HG03520 (cell line): ENCODE data around the gene SLC25A25.

Experiments
- ATAC-seq: cut with Tn5 transposase; IDR thresholded peaks from one replicate; pipeline ENCODE4 v1.9.1; 2021; ENCODE audit warnings: mild to moderate bottlenecking, moderate library complexity; ENCODE audit not compliant: unreplicated experiment

SLC25A25 gene

GRCh38 chr9:128096616-128097536 is 28.8 kb downstream of the SLC25A25 start:
- ATAC-seq = no peak

GRCh38 chr9:128097543-128098296 is 29.7 kb downstream of the SLC25A25 start:
- ATAC-seq = no peak

DNA sequence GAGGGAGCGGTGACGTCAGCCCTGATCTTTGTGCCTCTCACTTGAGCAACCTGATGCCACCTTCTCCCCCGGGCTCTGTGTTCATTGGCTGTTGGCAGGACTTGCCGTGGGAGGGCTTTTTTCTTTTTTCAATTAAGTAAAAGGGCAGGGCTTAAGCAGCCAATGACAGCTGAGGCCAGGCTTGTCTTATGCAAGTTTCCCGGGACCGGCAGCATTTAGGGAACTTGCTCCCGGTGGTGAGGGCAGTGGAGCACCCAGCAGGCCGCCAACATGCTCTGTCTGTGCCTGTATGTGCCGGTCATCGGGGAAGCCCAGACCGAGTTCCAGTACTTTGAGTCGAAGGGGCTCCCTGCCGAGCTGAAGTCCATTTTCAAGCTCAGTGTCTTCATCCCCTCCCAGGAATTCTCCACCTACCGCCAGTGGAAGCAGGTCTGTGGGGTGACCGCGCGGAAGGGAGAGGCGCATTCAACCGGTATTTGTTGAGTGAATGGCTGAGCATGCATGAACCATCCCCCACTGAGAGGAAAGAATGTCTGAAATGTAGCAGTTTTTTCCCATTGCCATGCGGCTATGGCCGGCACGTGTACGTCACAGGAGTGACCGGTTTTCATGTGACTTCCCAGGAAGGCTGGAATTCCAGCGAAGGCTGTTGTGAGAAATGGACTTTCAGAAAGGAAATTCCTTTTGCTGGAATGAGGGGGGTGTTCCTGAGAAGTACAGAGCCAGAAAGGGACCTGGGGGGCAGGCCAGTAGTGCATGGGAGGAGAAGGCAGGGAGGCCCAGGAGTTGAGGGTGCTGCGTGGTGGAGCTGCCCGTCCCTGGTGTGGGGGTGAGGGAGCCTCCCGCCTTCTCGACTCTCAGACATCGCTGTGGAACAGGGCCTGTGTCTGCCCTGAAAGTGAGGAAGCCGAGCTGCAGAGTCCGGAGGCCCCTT is 30.5 kb downstream of the SLC25A25 start:
- no peak for ATAC-seq

- ATAC-seq = no peak
Observed at GRCh38 chr9:128099231-128099931, 31.3 kb downstream of the SLC25A25 start.

DNA sequence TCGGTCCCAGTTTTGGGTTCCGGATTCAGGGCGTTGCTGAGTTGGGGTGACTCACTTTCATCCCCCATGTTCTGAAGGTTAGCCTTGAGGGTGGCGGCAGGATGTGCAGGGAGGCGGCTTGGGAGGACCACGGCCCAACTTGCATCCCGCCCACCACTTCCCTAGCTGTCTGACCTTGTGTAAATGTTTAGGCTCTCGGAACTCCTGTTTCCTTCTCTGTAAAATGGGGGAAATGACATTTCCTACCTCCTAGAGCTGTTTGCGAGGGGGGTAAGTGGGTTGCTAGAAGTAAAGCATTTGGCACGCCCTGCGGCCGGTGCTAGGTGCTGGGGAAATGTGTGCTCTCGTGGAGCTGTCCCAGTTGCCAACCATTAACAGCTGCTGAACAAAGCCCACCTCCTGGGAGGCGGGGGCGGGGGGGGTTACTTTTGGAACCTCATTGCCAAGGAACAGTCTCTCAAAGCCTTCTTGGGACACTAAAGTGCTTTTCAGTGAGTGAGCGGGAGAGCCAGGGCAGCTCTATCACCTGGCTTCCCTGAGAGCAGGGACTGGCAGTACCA is 32.0 kb downstream of the SLC25A25 start:
- no peak for ATAC-seq

DNA sequence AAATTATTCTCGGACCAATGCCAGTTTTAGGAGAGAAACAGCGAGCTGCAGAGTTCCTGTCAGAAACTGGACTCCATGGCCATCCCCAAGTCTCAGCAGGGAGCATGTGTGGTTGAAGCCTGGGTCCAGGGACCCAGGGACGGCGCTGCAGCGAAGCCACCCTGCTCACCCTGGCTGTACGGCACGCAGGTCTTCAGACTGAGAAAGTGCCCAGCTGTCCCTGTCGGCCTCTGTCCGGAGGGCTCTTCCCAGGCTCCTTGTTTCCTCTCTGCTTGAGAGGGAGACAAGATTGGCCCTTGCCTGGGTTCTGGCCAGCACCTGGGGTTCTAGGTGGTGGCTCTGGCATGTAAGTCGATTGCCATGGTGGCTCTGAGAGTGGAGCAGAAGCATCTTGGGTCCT is 32.5 kb downstream of the SLC25A25 start:
- no peak for ATAC-seq

DNA sequence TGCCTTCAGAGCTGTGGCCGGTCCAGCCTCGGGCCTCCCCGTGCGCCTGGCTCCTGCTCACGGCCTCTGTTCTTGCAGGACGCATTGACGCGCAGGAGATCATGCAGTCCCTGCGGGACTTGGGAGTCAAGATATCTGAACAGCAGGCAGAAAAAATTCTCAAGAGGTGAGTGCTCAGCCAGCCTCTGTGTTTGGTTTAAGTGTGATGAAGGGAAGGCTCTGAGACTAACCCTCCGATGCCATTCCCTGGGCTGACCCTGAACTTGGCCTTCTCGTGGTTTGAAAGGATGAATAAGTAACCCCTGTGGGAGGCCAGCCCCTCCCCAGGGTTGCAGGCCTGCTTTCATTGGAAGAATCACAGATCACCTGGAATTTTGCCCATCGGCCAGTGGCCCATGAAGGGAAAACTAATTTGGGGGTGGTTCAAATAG is 33.2 kb downstream of the SLC25A25 start:
- no peak for ATAC-seq

DNA sequence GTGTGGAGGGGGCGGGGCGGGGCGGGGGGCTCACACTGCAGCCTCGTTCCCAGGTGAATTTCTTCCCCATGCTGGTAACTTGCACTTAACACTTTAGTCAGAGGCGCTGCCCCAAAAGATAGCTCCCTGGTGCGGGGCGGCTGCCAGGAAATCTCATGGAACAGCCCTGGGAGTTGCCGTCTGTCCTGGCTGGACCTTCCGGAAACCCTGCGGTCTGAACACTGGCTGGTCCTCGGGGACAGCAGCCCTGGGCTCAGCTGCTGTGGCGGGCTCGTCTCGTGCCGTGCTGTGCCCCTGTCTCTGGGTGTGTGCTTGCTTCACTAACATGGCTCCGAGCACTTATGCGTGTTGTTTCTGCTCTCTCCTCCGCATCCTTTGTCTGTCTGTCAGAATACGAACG is 33.7 kb downstream of the SLC25A25 start:
- ATAC-seq = no peak

GRCh38 chr9:128102196-128102595 is 34.2 kb downstream of the SLC25A25 start:
- no peak for ATAC-seq

GRCh38 chr9:128102861-128103588 is 35.0 kb downstream of the SLC25A25 start:
- no peak for ATAC-seq

GRCh38 chr9:128103589-128103962 is 35.5 kb downstream of the SLC25A25 start:
- no peak for ATAC-seq

DNA sequence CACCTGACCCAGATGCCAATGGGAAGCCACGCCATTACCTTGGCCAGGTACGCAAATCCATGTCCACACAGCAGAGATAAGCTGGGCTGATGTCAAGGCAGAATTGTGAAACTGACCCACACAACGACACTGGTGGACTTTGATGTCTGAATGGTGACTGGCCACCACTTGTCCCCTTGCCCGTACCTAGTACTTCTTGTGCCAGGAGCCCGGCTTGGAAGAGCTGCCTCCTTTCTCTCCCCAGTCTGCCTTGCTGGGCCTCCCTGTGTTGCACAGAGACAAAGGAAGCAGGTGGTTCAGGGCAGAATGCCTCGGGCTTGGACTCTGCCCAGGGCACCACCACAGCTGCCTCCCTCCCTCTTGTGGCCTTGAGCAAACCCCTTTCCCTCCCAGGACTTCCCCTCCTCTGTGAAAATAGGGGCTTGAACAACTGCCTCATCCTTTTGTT is 36.2 kb downstream of the SLC25A25 start:
- no peak for ATAC-seq

DNA sequence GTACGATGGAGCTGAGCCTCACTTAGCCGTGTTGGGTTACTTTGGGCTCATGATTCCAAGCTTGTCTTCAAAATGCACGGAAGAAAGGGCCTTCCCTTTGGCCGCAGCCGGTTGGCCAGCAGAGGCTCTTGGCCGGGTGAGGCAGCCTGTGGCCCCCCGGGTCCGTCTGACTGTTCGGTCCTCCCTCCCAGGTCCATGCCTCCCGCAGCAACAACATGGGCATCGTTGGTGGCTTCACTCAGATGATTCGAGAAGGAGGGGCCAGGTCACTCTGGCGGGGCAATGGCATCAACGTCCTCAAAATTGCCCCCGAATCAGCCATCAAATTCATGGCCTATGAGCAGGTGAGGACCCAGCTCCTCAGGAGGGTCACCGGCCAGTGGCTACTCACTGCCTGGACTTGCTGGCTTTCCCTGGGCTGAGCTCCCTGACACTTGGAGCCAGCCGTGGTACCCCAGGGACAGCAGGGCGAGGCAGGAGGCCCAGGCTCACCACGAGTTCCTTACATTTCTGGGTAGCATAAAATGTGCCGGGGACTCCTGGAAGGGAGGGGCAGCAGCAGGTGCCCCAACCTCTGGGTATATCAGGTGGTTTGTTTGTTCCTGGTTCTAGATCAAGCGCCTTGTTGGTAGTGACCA is 37.6 kb downstream of the SLC25A25 start:
- no peak for ATAC-seq

DNA sequence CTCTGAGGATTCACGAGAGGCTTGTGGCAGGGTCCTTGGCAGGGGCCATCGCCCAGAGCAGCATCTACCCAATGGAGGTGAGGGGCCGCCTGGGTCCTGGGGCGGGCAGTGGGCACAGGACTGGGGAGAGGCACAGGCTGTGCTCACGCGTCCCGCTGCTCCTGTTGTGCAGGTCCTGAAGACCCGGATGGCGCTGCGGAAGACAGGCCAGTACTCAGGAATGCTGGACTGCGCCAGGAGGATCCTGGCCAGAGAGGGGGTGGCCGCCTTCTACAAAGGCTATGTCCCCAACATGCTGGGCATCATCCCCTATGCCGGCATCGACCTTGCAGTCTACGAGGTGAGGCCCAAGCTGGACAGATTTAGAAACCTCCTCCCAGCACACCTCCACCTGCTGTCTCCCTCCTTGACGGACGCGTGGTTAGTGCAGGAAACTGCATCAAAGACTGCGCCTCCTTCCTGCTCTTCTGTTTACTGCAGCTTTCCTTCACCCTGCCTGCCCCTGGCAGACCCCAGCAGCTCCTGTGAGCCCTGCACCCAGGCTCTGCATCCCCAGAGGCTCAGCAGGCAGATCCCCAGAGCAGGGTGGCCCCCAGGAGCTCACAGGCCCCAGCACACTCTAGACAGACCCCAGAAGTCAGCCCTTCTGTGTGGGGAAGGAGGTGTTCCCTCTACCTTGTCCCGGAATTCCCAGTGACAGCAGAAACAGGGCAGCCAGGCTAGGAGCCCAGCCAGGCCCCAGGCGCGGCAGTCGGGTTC is 38.3 kb downstream of the SLC25A25 start:
- ATAC-seq = no peak

DNA sequence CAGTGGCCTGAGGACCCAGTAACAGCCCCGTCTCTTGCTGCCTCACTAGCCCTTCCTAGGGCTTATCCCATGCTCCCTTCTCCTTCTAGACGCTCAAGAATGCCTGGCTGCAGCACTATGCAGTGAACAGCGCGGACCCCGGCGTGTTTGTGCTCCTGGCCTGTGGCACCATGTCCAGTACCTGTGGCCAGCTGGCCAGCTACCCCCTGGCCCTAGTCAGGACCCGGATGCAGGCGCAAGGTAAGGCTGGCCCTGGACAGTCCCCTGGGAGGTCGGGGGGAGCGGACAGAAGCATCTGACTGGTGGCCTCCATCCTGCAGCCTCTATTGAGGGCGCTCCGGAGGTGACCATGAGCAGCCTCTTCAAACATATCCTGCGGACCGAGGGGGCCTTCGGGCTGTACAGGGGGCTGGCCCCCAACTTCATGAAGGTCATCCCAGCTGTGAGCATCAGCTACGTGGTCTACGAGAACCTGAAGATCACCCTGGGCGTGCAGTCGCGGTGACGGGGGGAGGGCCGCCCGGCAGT is 39.0 kb downstream of the SLC25A25 start:
- no peak for ATAC-seq

DNA sequence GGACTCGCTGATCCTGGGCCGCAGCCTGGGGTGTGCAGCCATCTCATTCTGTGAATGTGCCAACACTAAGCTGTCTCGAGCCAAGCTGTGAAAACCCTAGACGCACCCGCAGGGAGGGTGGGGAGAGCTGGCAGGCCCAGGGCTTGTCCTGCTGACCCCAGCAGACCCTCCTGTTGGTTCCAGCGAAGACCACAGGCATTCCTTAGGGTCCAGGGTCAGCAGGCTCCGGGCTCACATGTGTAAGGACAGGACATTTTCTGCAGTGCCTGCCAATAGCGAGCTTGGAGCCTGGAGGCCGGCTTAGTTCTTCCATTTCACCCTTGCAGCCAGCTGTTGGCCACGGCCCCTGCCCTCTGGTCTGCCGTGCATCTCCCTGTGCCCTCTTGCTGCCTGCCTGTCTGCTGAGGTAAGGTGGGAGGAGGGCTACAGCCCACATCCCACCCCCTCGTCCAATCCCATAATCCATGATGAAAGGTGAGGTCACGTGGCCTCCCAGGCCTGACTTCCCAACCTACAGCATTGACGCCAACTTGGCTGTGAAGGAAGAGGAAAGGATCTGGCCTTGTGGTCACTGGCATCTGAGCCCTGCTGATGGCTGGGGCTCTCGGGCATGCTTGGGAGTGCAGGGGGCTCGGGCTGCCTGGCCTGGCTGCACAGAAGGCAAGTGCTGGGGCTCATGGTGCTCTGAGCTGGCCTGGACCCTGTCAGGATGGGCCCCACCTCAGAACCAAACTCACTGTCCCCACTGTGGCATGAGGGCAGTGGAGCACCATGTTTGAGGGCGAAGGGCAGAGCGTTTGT is 39.6 kb downstream of the SLC25A25 start:
- ATAC-seq = no peak
